ENCODE results near the gene ACSF2.

DNA sequence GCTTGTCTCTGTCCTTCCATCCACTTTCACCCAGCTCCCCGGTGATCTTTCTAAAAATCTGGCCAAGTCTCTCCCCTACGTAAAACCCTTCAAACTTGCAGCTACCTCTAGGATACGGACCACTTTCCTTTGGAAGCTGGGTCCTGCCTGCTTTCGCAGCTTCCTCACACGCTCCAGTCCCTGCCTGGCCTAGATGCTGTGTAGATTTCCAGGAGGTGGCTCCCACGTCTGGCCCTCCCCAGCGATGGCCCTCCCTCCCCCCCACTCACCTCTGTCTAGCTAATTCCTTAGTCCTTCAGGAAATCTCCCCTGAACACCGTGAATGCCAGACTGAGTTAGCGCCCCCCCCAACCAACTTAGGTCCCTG, 28.1 kb upstream of the ACSF2 start:
- TF ChIP-seq CTCF (IDR thresholded peaks at IDR 0.05; ENCODE audit: insufficient read depth, low read length, poor library complexity, severe bottlenecking) = no peak
- no peak for TF ChIP-seq EZH2phosphoT487 (conservative IDR thresholded peaks at IDR 0.05; ENCODE audit: low read length)

Data from SU-DHL-6 (cell line).